Neutrophil (primary cell): ENCODE data around the gene TRAF6.

ENCODE experiments used
- H3K27ac ChIP-seq: fragments of 200-600 bp; sonication (generic); 2 replicates; pipeline ENCODE4 v1.5.1; 2016; ENCODE audit warnings: mild to moderate bottlenecking, moderate library complexity
- H3K27me3 ChIP-seq: fragments of 200-600 bp; sonication (generic); 2 replicates; pipeline ENCODE4 v1.6.0; 2016; ENCODE audit warnings: mild to moderate bottlenecking
- H3K36me3 ChIP-seq: fragments of 200-600 bp; sonication (generic); 2 replicates; pipeline ENCODE4 v1.5.1; 2017
- H3K4me1 ChIP-seq, 2 experiments: fragments of 200-600 bp in 1 of 2; sonication (generic) in 1 of 2; 1 replicate in 1 of 2; 2 replicates in 1 of 2; pipeline versions ENCODE4 v1.5.1 to v1.6.1; 2013 to 2016; ENCODE audit warnings: low read depth in 1 of 2, low read length in 1 of 2, mild to moderate bottlenecking in 1 of 2, moderate library complexity in 1 of 2; ENCODE audit not compliant: control insufficient read depth in 1 of 2, insufficient read depth in 1 of 2
- H3K4me3 ChIP-seq, 2 experiments: fragments of 200-600 bp in 1 of 2; sonication (generic) in 1 of 2; 1 replicate in 1 of 2; 2 replicates in 1 of 2; pipeline ENCODE4 v1.5.1; 2013 to 2016; ENCODE audit warnings: low read depth in 1 of 2, low read length in 1 of 2, mild to moderate bottlenecking in 1 of 2, moderate library complexity in 1 of 2
- H3K9me3 ChIP-seq: fragments of 200-600 bp; sonication (generic); 2 replicates; pipeline ENCODE4 v1.5.1; 2016
- CTCF ChIP-seq: fragments of 200-600 bp; sonication (generic); IDR thresholded peaks from 2 replicates; pipeline ENCODE4 v1.5.1; 2016; ENCODE audit warnings: antibody characterized with exemption

Gene TRAF6

GRCh38 chr11:36451681-36452080, 58.4 kb downstream of the TRAF6 start:
- no peaks in the 10 kb centered on the region for H3K9me3 ChIP-seq
- H3K27me3 ChIP-seq: no peaks in the 10 kb centered on the region
- H3K36me3 ChIP-seq: peaks cover 7% of the 10 kb centered on the region
- H3K27ac ChIP-seq: no peak overlapping the region
- TF ChIP-seq CTCF: no peak
- peaks cover 12 to 26% of the 10 kb centered on the region in 2 experiments for H3K4me1 ChIP-seq
- H3K4me3 ChIP-seq: no peak overlapping the region

GRCh38 chr11:36451045-36451444, 59.0 kb downstream of the TRAF6 start:
- Histone ChIP-seq H3K4me1 (peaks cover 12 to 26% of the 10 kb centered on the region in 2 experiments), H3K4me3 (no peak overlapping the region), H3K36me3 (peaks cover 7% of the 10 kb centered on the region), H3K27me3 (no peaks in the 10 kb centered on the region), H3K27ac (no peak overlapping the region), H3K9me3 (no peaks in the 10 kb centered on the region)
- no peak for TF ChIP-seq CTCF

- no peak for TF ChIP-seq CTCF
- Histone ChIP-seq H3K4me3 (peak overlapping the region in 1 of 2 experiments; percentile 31), H3K4me1 (peaks cover 12 to 26% of the 10 kb centered on the region in 2 experiments), H3K27me3 (no peaks in the 10 kb centered on the region), H3K36me3 (peaks cover 7% of the 10 kb centered on the region), H3K9me3 (no peaks in the 10 kb centered on the region), H3K27ac (peak overlapping the region; percentile 58)
These were observed 59.9 kb downstream of the TRAF6 start for GRCh38 chr11:36450110-36450572.

GRCh38 chr11:36449561-36450096, 60.4 kb downstream of the TRAF6 start:
- Histone ChIP-seq H3K27me3 (no peaks in the 10 kb centered on the region), H3K4me1 (peaks cover 12 to 26% of the 10 kb centered on the region in 2 experiments), H3K9me3 (no peaks in the 10 kb centered on the region), H3K4me3 (peak overlapping the region in 1 of 2 experiments; percentile 31), H3K36me3 (peaks cover 7% of the 10 kb centered on the region), H3K27ac (peak overlapping the region; percentile 58)
- TF ChIP-seq CTCF: no peak

GRCh38 chr11:36447947-36448346, 62.1 kb downstream of the TRAF6 start:
- TF ChIP-seq CTCF: no peak
- Histone ChIP-seq H3K27ac (no peak overlapping the region), H3K36me3 (peaks cover 7% of the 10 kb centered on the region), H3K4me3 (no peak overlapping the region), H3K4me1 (peaks cover 9 to 25% of the 10 kb centered on the region in 2 experiments), H3K9me3 (no peaks in the 10 kb centered on the region), H3K27me3 (no peaks in the 10 kb centered on the region)
